Fibroblast of the aortic adventitia (primary cell): ENCODE data around the gene XG. TPM values are rescaled to one million over a fixed set of nuclear protein-coding genes. Genes with fewer than 3 reads are reported as not detected.
"Not testable (repeated sequence)": the region's sequence is repeated elsewhere in the genome, so short reads cannot be mapped to it uniquely, and the experiment has no call there.

ENCODE experiments used
- DNase-seq: peaks from one replicate; pipeline ENCODE4 v3.0.0-alpha.2; 2010; ENCODE audit warnings: low read depth
- H3K4me3 ChIP-seq: 2 replicates; pipeline ENCODE4 v1.5.1; 2011; ENCODE audit warnings: low read depth, mild to moderate bottlenecking, control low read depth, low read length, moderate library complexity
- total RNA-seq: library from RNA; depleted of rRNA; stranded (reverse); fragments of >200 nt; gene quantifications from 2 replicates; pipeline ENCODE4 v1.2.3, GENCODE V29; 2012; ENCODE audit warnings: low replicate concordance
- TF ChIP-seq, protein P1 (sequence below): IDR thresholded peaks from 2 replicates; pipeline ENCODE4 v1.5.1; 2011; ENCODE audit warnings: mild to moderate bottlenecking, low read length, control low read depth, inconsistent platforms; ENCODE audit not compliant: insufficient read depth

Gene XG
- total RNA-seq, 1 donor: 50.4 TPM

DNA sequence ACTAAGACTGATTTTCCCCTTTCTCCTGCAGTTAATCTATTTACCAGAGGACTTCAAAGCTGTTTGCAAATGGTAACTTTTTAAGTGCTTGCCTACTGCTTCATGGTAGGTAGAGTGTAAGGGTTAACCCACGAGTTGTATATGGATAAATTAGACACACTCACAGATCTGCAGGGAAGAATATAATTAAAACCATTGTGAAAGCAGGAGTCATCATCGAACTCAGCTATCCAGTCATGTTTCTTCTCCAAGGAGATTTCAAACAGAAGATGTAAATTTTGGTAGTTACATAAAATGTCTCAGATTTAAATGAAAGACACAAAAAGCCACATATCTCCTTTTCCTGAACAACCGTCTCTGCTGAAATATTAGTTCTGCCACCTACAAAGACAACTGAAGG is 549 bp upstream of the XG start:
- no peak overlapping the region for H3K4me3 ChIP-seq
- no peak for DNase-seq
- TF ChIP-seq, protein P1, sequence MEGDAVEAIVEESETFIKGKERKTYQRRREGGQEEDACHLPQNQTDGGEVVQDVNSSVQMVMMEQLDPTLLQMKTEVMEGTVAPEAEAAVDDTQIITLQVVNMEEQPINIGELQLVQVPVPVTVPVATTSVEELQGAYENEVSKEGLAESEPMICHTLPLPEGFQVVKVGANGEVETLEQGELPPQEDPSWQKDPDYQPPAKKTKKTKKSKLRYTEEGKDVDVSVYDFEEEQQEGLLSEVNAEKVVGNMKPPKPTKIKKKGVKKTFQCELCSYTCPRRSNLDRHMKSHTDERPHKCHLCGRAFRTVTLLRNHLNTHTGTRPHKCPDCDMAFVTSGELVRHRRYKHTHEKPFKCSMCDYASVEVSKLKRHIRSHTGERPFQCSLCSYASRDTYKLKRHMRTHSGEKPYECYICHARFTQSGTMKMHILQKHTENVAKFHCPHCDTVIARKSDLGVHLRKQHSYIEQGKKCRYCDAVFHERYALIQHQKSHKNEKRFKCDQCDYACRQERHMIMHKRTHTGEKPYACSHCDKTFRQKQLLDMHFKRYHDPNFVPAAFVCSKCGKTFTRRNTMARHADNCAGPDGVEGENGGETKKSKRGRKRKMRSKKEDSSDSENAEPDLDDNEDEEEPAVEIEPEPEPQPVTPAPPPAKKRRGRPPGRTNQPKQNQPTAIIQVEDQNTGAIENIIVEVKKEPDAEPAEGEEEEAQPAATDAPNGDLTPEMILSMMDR: no peak

DNA sequence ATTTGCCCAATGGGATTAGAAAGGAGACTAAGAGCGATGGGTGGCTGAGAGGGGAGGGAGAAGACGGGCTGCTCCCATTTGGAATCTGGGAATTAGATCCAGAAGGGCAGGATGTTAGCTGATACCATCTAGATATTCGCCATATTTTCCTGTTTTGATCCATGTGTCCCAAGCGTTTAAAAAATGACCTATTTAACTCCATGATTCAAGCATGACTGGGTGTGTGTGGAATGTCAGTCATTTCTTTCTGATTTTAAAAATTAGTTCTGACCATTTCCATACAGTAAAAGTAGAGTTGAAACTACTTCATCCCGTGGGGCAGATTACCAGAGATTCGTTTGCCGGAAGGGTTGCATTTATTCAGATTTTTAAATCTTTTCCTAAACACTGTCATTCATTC is 601 bp downstream of the XG start:
- peak overlapping the region; percentile 59 for H3K4me3 ChIP-seq
- peak; percentile 32 for DNase-seq

DNA sequence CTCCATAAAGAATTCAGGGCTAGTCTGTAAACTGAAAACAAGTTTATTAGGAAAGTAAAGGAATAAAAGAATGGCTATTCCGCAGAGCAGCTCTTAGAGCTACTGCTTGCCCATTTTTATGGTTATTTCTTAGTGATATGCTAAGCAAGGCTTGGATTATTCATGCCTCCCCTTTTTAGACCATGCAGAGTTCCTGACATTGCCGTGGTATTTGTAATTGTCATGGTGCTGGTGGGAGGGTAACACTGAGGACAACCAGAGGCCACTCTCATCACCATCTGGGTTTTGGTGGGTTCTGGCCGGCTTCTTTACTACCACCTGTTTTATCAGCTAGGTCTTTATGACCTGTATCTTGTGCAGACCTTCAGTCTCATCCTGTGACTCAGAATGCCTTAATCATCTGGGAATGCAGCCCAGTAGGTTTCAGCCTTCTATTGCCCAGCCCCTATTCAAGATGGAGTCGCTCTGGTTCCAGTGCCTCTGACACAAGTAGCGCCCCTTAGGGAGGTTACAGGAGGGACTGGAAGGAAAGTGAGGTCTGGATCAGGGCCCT is 3.4 kb downstream of the XG start:
- not testable (repeated sequence) for DNase-seq

DNA sequence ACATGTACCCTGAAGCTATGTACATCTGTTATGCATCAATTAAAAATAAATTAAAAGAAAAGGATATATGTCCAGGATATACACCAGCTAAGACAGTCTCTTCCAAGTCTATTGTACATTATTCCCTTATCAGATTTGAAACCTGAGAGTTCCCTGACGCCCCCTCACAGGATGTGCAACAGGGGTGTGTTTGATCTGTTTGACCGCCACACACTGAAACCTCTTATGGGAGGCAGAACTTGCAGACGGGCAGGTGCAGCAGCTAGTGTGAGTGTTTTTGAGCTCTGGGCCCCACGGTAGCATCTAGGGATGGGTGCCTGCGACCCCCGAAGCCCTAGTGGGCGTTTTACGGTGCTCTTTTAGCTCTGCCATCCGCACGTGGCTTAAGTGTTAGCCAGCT is 4.7 kb downstream of the XG start:
- no peak overlapping the region for H3K4me3 ChIP-seq
- DNase-seq: no peak
- TF ChIP-seq, protein P1: no peak

More for the DNA sequence above, 3.4 kb downstream of the XG start:
- H3K4me3 ChIP-seq: not testable (repeated sequence)

DNA sequence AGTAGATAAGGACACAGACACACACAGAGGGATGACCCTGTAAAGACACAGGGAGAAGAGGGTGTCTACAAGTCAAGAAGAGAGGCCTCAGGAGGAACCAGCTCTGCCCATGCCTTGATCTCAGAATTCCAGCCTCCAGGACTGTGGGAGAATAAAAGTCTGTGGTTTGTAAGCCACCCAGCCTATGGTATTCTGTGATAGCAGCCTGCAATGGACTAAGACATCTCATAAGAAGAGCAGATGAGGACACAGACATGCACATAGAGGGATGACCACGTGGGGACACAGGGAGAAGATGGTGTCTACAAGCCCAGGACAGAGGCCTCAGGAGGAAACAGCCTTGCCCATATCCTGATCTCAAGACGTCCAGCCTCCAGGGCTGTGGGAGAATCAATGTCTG is 9.4 kb downstream of the XG start:
- no peak overlapping the region for H3K4me3 ChIP-seq
- TF ChIP-seq, protein P1: no peak
- no peak for DNase-seq

DNA sequence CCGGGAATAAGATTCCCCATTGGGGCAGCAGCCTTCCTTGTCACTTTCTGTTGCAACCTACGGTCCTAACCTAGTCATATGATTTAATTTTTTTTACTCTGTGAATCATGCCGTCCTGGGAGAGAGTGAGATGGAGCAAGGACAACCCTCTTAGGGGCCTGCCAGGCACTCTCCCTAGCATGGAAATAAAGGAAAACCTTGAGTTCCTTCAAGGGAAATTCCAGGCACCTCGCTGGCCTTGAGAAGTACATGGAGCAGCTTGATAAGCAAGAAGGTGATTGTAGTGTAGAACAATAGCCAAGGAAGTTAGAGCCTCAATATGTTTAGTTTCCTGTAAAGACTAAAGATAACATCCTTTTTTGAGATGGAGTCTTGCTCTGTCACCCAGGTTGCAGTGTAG is 10.8 kb downstream of the XG start:
- peak; percentile 52 for DNase-seq

DNA sequence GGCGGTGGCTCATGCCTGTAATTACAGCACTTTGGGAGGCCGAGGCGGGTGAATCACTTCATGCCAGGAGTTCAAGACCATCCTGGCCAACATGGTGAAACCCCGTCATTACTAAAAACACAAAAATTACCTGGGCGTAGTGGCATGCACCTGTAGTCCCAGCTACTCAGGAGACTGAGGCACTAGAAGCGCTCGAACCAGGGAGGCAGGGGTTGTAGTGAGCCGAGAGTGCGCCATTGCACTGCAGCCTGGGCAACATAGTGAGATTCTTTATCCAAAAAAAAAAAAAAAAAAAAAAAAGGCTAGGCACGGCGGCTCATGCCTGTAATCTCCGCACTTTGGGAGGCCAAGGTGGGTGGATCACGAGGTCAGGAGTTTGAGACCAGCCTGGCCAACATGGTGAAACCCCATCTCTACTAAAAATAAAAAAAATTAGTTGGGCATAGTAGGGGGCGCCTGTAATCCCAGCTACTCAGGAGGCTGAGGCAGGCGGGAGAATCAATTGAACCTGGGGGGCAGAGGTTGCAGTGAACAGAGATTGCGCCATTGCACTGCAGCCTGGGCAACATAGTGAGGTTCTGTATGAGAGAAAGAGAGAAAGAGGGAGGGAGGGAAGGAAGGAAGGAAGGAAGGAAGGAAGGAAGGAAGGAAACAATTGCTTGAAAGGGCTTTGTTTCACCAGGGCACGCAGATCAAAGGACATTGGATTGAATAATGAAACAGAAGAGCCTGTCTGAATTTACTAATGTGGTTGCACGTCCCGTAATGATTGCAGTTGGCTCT is 13.1 kb downstream of the XG start:
- DNase-seq, H3K4me3 ChIP-seq: not testable (repeated sequence)

More for the DNA sequence above, 10.8 kb downstream of the XG start:
- H3K4me3 ChIP-seq: not testable (repeated sequence)

DNA sequence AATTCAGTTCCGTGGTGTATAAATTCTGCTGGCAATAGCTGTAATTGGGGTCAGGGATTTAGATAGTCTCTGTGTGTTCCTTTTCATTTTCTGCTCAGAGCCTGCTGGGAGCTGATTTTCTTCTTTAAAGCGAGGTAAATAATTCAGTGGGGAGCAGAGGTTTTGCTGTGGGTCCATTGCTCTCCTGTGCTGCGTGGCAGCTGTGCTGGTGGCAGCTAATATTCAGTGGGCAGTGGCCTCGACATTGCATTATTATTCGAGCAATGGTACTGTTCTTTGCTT is 13.7 kb downstream of the XG start:
- TF ChIP-seq, protein P1: no peak
- no peak for DNase-seq
- H3K4me3 ChIP-seq: no peak overlapping the region

DNA sequence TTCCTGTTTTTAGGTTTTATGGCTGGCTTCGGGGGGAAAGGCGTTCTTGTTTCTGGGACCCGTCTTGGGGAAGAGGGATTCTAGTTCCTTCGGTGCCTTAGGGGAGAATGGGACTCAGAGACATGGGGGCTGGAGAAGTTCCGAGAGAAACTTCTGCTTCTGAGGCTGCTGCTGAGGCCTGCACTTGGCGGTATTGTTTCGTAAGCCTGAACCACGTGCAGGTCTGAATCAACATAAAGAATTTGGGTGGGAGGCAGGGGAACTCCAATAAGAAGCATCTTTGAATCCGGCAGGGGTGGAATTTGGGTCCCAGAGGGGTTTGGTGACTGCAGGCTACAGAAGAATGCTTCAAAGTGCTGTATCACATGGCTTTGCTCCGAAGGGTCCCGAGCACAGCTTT is 15.1 kb downstream of the XG start:
- no peak for DNase-seq
- TF ChIP-seq, protein P1: no peak
- no peak overlapping the region for H3K4me3 ChIP-seq
